Kidney (tissue), 14 donors: ENCODE data around the gene ING5. TPM values are rescaled to one million over a fixed set of nuclear protein-coding genes. Genes with fewer than 3 reads are reported as not detected.

ENCODE experiments used
- DNase-seq, 5 donors: peaks; one replicate each; pipeline ENCODE4 v3.0.0-alpha.2; 2013 to 2020
- FAIRE-seq: peaks from 2 replicates; lab custom pipeline; 2012; peaks lifted over from hg19 to GRCh38; lab: Jason Lieb, UNC
- H3K27ac ChIP-seq, 2 donors: one replicate each; pipeline ENCODE4 v1.7.0; 2013; ENCODE audit warnings: low read depth in 2 of 2, low read length in 2 of 2, inconsistent platforms in 1 of 2
- H3K27me3 ChIP-seq: one replicate; pipeline ENCODE4 v1.7.1; 2013; ENCODE audit warnings: low read length, inconsistent platforms; ENCODE audit not compliant: control insufficient read depth, insufficient read depth
- H3K36me3 ChIP-seq, 3 donors: one replicate each; pipeline versions ENCODE4 v1.7.0 to v1.7.1; 2013; ENCODE audit warnings: low read length in 3 of 3, control low read depth in 1 of 3, inconsistent platforms in 1 of 3; ENCODE audit not compliant: insufficient read depth in 3 of 3, control insufficient read depth in 2 of 3
- H3K4me1 ChIP-seq, 3 donors: one replicate each; pipeline versions ENCODE4 v1.7.0 to v1.7.1; 2013; ENCODE audit warnings: low read length in 3 of 3, inconsistent platforms in 1 of 3, low read depth in 1 of 3; ENCODE audit not compliant: control insufficient read depth in 2 of 3, insufficient read depth in 2 of 3
- H3K4me3 ChIP-seq, 3 donors: one replicate each; pipeline versions ENCODE4 v1.7.0 to v1.8.1; 2013; ENCODE audit warnings: low read length in 3 of 3, control low read depth in 1 of 3, inconsistent platforms in 1 of 3
- H3K9ac ChIP-seq, 3 donors: one replicate each; pipeline versions ENCODE4 v1.7.0 to v1.7.1; 2013; ENCODE audit warnings: low read length in 3 of 3, control low read depth in 1 of 3, inconsistent platforms in 1 of 3
- H3K9me3 ChIP-seq, 3 donors: one replicate each; pipeline versions ENCODE4 v1.7.0 to v1.7.1; 2013; ENCODE audit warnings: low read length in 3 of 3, control low read depth in 1 of 3, inconsistent platforms in 1 of 3; ENCODE audit not compliant: control insufficient read depth in 2 of 3, insufficient read depth in 1 of 3
- intact Hi-C: fragments of 100-400 bp; cut with DNase I; formaldehyde crosslinking; loops from one replicate; pipeline ENCODE4 v1.11.1; 2022
- polyA plus RNA-seq: library from polyadenylated mRNA; stranded (reverse); fragments of 350-450 nt; fragmentation: Illumina TruSeq; extraction: RNeasy Lipid Tissue Mini Kit (QIAGEN cat#74804); gene quantifications from one replicate; pipeline ENCODE4 v1.2.3, GENCODE V29; 2014; ENCODE audit warnings: low read depth, low replicate concordance; ENCODE audit not compliant: insufficient read depth
- total RNA-seq: library from RNA; stranded (reverse); fragmentation: NEBNext Ultra II Directional; extraction: Animal tissue kit (Norgen Biotek cat#: 25700); gene quantifications from one replicate; pipeline ENCODE4 v1.2.1, GENCODE V29; 2021
- TF ChIP-seq, protein P1 (sequence below): IDR thresholded peaks from 3 replicates; pipeline ENCODE4 v1.5.1; 2012; ENCODE audit warnings: mild to moderate bottlenecking, moderate library complexity, borderline replicate concordance; ENCODE audit not compliant: insufficient read depth; ENCODE audit errors: extremely low read depth
- donor health status: control.
- donor health status: control.
- donor health status: control.
- donor health status: control.
- donor health status: control.
- donor health status: DM: yes; HTN: yes; CAD: no.
- donor health status: Normal renal cell carcinoma (clear cell type).

The ING5 gene
- total and polyA plus RNA-seq, 2 donors from 2014 or later, result 27.3 to 37.7 TPM

DNA sequence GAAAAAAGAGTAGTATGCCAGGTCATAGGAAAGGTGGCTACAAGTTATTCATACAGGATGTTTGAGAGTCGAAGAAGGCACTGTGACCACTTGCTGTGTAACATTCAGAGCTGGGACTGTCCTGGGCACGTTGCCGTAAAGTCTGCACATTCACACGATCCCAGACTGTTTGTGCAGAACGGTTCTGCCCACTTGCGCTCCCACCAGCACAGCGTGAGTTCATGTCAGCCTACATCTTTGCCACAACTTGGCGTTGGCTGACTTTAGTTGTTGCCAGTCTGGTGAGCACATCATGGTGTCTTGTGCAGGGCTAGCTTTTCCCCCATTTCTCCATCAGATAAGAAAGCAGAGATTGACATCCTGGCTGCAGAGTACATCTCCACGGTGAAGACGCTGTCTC, 7.0 kb downstream of the ING5 start:
- intact Hi-C loops, result no loop called here
- no peak for FAIRE-seq

DNA sequence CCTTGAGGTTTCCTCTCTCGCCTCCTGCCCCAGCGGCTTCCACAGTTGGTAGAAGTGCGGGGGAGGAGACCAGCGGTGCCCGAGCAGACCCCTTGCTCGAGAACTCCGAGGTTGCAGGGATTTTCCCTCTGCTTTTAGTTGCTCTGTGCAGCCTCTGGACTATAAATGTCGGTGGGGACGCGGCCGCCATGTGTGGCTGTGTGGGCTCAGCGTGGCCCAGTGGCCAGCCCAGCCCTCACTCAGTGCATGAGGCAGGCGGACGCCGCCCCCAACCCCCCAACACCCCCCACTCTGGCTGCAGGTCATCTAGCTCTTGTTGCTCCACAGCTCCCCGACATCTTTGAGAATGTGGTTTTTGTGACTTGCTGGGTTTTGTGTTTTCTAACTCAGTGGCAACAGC, 17.3 kb downstream of the ING5 start:
- no peak overlapping the region for H3K9ac ChIP-seq
- TF ChIP-seq, protein P1, sequence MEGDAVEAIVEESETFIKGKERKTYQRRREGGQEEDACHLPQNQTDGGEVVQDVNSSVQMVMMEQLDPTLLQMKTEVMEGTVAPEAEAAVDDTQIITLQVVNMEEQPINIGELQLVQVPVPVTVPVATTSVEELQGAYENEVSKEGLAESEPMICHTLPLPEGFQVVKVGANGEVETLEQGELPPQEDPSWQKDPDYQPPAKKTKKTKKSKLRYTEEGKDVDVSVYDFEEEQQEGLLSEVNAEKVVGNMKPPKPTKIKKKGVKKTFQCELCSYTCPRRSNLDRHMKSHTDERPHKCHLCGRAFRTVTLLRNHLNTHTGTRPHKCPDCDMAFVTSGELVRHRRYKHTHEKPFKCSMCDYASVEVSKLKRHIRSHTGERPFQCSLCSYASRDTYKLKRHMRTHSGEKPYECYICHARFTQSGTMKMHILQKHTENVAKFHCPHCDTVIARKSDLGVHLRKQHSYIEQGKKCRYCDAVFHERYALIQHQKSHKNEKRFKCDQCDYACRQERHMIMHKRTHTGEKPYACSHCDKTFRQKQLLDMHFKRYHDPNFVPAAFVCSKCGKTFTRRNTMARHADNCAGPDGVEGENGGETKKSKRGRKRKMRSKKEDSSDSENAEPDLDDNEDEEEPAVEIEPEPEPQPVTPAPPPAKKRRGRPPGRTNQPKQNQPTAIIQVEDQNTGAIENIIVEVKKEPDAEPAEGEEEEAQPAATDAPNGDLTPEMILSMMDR, result no peak
- no peak overlapping the region for H3K27ac ChIP-seq
- H3K36me3 ChIP-seq, result peaks cover 14 to 29% (median 27%) of the 10 kb centered on the region in 3 donors
- intact Hi-C loops, result no loop called here
- FAIRE-seq, result no peak
- DNase-seq, result no peak
- no peaks in the 10 kb centered on the region for H3K4me1 ChIP-seq
- no peak overlapping the region for H3K4me3 ChIP-seq
- H3K27me3 ChIP-seq, result no peaks in the 10 kb centered on the region
- H3K9me3 ChIP-seq, result peaks cover 0 to 2% (median 2%) of the 10 kb centered on the region in 3 donors

More for the DNA sequence above, 7.0 kb downstream of the ING5 start:
- no peak overlapping the region for H3K9ac ChIP-seq
- TF ChIP-seq, protein P1, result no peak
- H3K36me3 ChIP-seq, result peaks cover 14 to 39% (median 28%) of the 10 kb centered on the region in 3 donors
- no peaks in the 10 kb centered on the region for H3K9me3 ChIP-seq
- H3K27ac ChIP-seq, result no peak overlapping the region
- no peaks in the 10 kb centered on the region for H3K4me1 ChIP-seq
- no peak for DNase-seq
- no peaks in the 10 kb centered on the region for H3K27me3 ChIP-seq
- no peak overlapping the region for H3K4me3 ChIP-seq

DNA sequence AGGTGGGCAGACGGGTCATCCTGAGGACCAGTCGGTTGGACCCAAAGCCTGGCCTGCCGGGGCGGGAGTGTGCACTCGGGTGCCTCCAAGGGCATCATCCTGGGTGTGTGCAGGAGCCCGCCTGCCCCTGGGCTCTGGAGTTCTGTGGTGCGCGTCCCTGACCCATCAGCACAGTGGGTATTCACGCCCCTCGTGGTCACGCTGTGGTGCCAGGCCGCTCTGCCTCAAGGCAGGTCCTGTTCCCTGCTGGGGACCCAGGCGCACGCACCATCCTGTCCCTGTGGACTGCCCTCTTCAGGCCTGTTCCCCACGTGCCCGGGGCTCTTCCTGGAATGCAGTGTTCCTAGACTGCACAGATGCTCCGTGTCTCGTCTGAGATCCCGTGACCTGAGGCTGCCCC, 18.3 kb downstream of the ING5 start:
- Histone ChIP-seq H3K4me3 (no peak overlapping the region), H3K4me1 (no peaks in the 10 kb centered on the region), H3K27ac (no peak overlapping the region), H3K9ac (no peak overlapping the region), H3K36me3 (peaks cover 14 to 29% (median 26%) of the 10 kb centered on the region in 3 donors), H3K9me3 (peaks cover 0 to 2% (median 0%) of the 10 kb centered on the region in 3 donors), H3K27me3 (no peaks in the 10 kb centered on the region)
- TF ChIP-seq, protein P1, result no peak
- FAIRE-seq (no peak), DNase-seq (no peak)
- intact Hi-C loops, result no loop called here

DNA sequence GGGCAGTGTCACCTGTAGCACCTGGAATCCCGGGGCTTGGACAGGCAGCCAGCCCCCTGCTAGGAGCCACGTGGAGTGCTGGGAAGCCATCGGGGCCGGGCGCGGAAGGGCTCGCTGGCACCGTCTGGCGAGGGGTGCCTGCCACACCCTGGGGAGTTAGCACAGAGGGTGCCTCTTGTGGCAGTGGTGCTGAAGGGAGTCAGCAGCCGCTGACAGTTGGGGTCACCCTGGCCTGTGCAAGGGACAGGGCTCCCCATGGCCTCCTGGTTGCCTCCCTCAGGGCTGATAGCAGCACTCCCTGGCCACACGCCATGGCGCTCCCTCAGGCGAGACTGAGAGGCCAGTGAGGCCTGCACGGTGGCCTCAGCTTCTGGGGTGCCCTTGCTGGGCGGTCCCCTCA, 18.7 kb downstream of the ING5 start:
- FAIRE-seq (no peak), DNase-seq (no peak)
- Histone ChIP-seq H3K9ac (no peak overlapping the region), H3K9me3 (peaks cover 0 to 2% (median 0%) of the 10 kb centered on the region in 3 donors), H3K27me3 (no peaks in the 10 kb centered on the region), H3K4me1 (no peaks in the 10 kb centered on the region), H3K27ac (no peak overlapping the region), H3K4me3 (no peak overlapping the region), H3K36me3 (peaks cover 14 to 29% (median 26%) of the 10 kb centered on the region in 3 donors)
- intact Hi-C loops, result no loop called here
- TF ChIP-seq, protein P1, result no peak
